CD4-positive, alpha-beta T cell (primary cell): ENCODE data around the gene VNN1. TPM values are rescaled to one million over a fixed set of nuclear protein-coding genes. Genes with fewer than 3 reads are reported as not detected.

Source experiments
- ATAC-seq: fragments of 200-7000 bp; cut with Tn5 transposase; one replicate; pipeline ENCODE4 v1.10.0; 2022; ENCODE audit warnings: mild to moderate bottlenecking; ENCODE audit not compliant: poor library complexity
- CTCF ChIA-PET: fragments of 350-600 bp; sonication (Branson Sonifier 250); formaldehyde crosslinking; loops from one replicate; lab custom pipeline; 2021; ENCODE audit warnings: antibody characterized with exemption, inconsistent platforms; lab: Charles Lee
- POLR2A ChIA-PET: fragments of 350-600 bp; sonication (Branson Sonifier 250); formaldehyde crosslinking; loops from one replicate; lab custom pipeline; 2021; ENCODE audit warnings: antibody characterized with exemption, inconsistent platforms; lab: Charles Lee
- DNase-seq, 14 experiments: peaks; one replicate each; pipeline ENCODE4 v3.0.0-alpha.2; 2013 to 2020; ENCODE audit warnings: mixed read lengths in 2 of 14
- H3K27ac ChIP-seq, 2 donors: one replicate each; pipeline versions ENCODE4 v1.5.1 to v1.7.0; 2013; ENCODE audit warnings: low read length in 2 of 2, low read depth in 1 of 2, mild to moderate bottlenecking in 1 of 2
- H3K27me3 ChIP-seq, 2 experiments: 1 replicate in 1 of 2; 2 replicates in 1 of 2; pipeline versions ENCODE4 v1.6.1 to v1.7.0; 2013; ENCODE audit warnings: low read length in 2 of 2, control low read depth in 1 of 2, mild to moderate bottlenecking in 1 of 2, moderate library complexity in 1 of 2; ENCODE audit not compliant: insufficient read depth in 2 of 2, control insufficient read depth in 1 of 2
- H3K36me3 ChIP-seq: one replicate; pipeline ENCODE4 v1.6.1; 2013; ENCODE audit warnings: low read length, control low read depth; ENCODE audit not compliant: insufficient read depth
- H3K4me1 ChIP-seq: one replicate; pipeline ENCODE4 v1.6.1; 2013; ENCODE audit warnings: low read length, control low read depth; ENCODE audit not compliant: insufficient read depth
- H3K4me3 ChIP-seq: one replicate; pipeline ENCODE4 v1.5.1; 2013; ENCODE audit warnings: mild to moderate bottlenecking, low read length, moderate library complexity
- H3K9me3 ChIP-seq, 2 experiments: 1 replicate in 1 of 2; 2 replicates in 1 of 2; pipeline versions ENCODE4 v1.6.1 to v1.7.0; 2013; ENCODE audit warnings: low read length in 2 of 2, mild to moderate bottlenecking in 2 of 2, control low read depth in 1 of 2, moderate library complexity in 1 of 2; ENCODE audit not compliant: control insufficient read depth in 1 of 2, insufficient read depth in 1 of 2
- H3K27ac Mint-ChIP-seq: one replicate; pipeline ENCODE4 v1.8.0; 2020; ENCODE audit warnings: mixed read lengths
- H3K27me3 Mint-ChIP-seq: one replicate; pipeline ENCODE4 v1.8.0; 2021; ENCODE audit warnings: mixed read lengths
- H3K36me3 Mint-ChIP-seq: one replicate; pipeline ENCODE4 v1.8.0; 2021; ENCODE audit warnings: low read depth, mixed read lengths
- H3K4me1 Mint-ChIP-seq: one replicate; pipeline ENCODE4 v1.8.0; 2021; ENCODE audit warnings: low read depth, mixed read lengths
- H3K4me3 Mint-ChIP-seq: one replicate; pipeline ENCODE4 v1.8.0; 2020; ENCODE audit warnings: mild to moderate bottlenecking, mixed read lengths
- H3K9me3 Mint-ChIP-seq: one replicate; pipeline ENCODE4 v1.8.0; 2020; ENCODE audit warnings: mixed read lengths
- CTCF ChIP-seq: fragments of 200-600 bp; IDR thresholded peaks from one replicate; pipeline ENCODE4 v1.8.0; 2022; ENCODE audit warnings: antibody characterized with exemption, mild to moderate bottlenecking
- intact Hi-C, 2 experiments: fragments of 100-400 bp; cut with DNase I in 1 of 2; cut with micrococcal nuclease in 1 of 2; formaldehyde crosslinking; loops; one replicate each; pipeline versions ENCODE4 v1.15.1 to v1.9.0; 2023 to 2025; cut with DNase I, micrococcal nuclease
- total RNA-seq, 174 experiments: library from RNA in 2 of 174; stranded (reverse) in 2 of 174; gene quantifications; one replicate each; pipeline ENCODE4 v1.2.3 and lab custom pipeline; 2021 to 2026

Gene VNN1
- total RNA-seq, 2 experiments from 2014 or later, result not detected

- Histone ChIP-seq H3K9me3 (no peaks in the 10 kb centered on the region), H3K27me3 (no peaks in the 10 kb centered on the region), H3K27ac (no peak overlapping the region), H3K36me3 (no peaks in the 10 kb centered on the region), H3K4me3 (no peak overlapping the region), H3K4me1 (no peaks in the 10 kb centered on the region)
- Mint-ChIP-seq H3K36me3 (no peaks in the 10 kb centered on the region), H3K4me3 (no peak overlapping the region), H3K4me1 (no peaks in the 10 kb centered on the region), H3K27ac (no peak overlapping the region), H3K9me3 (no peaks in the 10 kb centered on the region), H3K27me3 (no peaks in the 10 kb centered on the region)
- intact Hi-C loops, result no loop called here
- no peak for TF ChIP-seq CTCF
- ATAC-seq (no peak), DNase-seq (no peak)
- CTCF ChIA-PET, result no interaction called here
- POLR2A ChIA-PET, result no interaction called here
These were observed 16.7 kb upstream of the VNN1 start for GRCh38 chr6:132730560-132730959.

- ChIA-PET CTCF (no interaction called here), POLR2A (no interaction called here)
- no peaks in the 10 kb centered on the region for H3K9me3 ChIP-seq
- no peaks in the 10 kb centered on the region for H3K36me3 ChIP-seq
- no peak overlapping the region for H3K27ac Mint-ChIP-seq
- DNase-seq, result no peak
- H3K36me3 Mint-ChIP-seq, result no peaks in the 10 kb centered on the region
- H3K27ac ChIP-seq, result no peak overlapping the region
- H3K27me3 Mint-ChIP-seq, result no peaks in the 10 kb centered on the region
- no peaks in the 10 kb centered on the region for H3K9me3 Mint-ChIP-seq
- no peak overlapping the region for H3K4me3 Mint-ChIP-seq
- no peak for TF ChIP-seq CTCF
- H3K4me3 ChIP-seq, result no peak overlapping the region
- no peaks in the 10 kb centered on the region for H3K4me1 Mint-ChIP-seq
- H3K27me3 ChIP-seq, result no peaks in the 10 kb centered on the region
- no peaks in the 10 kb centered on the region for H3K4me1 ChIP-seq
- ATAC-seq, result no peak
- intact Hi-C loops, result no loop called here
These were observed 14.8 kb upstream of the VNN1 start for GRCh38 chr6:132728616-132729015.

DNA sequence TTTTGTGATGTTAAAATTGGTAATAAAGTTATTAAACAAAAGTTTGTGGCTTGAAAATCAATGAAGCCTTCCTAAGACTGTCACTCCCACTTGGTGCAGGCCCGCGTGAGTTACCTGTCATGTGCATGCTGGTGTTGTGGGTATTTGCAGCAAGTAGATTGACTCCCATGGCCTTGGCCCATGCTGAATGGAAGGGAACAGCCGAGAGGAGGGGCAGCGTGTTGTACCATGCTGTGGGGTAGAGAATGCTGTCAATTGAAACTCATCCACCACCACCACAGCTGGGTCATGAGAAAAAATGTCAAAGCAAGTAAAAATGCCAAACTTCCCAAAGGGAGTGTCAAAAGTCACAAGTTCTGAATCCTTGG is 12.7 kb upstream of the VNN1 start:
- ChIA-PET POLR2A (no interaction called here), CTCF (no interaction called here)
- Histone ChIP-seq H3K9me3 (no peaks in the 10 kb centered on the region), H3K36me3 (no peaks in the 10 kb centered on the region), H3K4me3 (no peak overlapping the region), H3K27ac (no peak overlapping the region), H3K4me1 (no peaks in the 10 kb centered on the region), H3K27me3 (no peaks in the 10 kb centered on the region)
- no peaks in the 10 kb centered on the region for H3K36me3 Mint-ChIP-seq
- intact Hi-C loops, result no loop called here
- no peak for DNase-seq
- no peak overlapping the region for H3K4me3 Mint-ChIP-seq
- no peaks in the 10 kb centered on the region for H3K9me3 Mint-ChIP-seq
- H3K27ac Mint-ChIP-seq, result no peak overlapping the region
- TF ChIP-seq CTCF, result no peak
- H3K4me1 Mint-ChIP-seq, result no peaks in the 10 kb centered on the region
- no peaks in the 10 kb centered on the region for H3K27me3 Mint-ChIP-seq
- no peak for ATAC-seq
